HCT116 (cell line): Measurements from ENCODE around the gene GIMAP8. TPM values are rescaled to one million over a fixed set of nuclear protein-coding genes. Genes with fewer than 3 reads are reported as not detected.

Experiments used
- ATAC-seq: fragments of 200-7000 bp; cut with Tn5 transposase; 2 replicates; pipeline ENCODE4 v1.9.1; 2020; ENCODE audit warnings: mild to moderate bottlenecking, moderate library complexity
- BruUV-seq: library from RNA; stranded (reverse); fragments of 400-500 nt; replicated peaks from 2 replicates; lab custom pipeline; 2021; lab: Mats Ljungman, UMichigan
- CTCF ChIA-PET: fragments of 300-600 bp; sonication (Branson Sonifier 250); formaldehyde crosslinking; loops from one replicate; lab custom pipeline; 2021; ENCODE audit warnings: antibody characterized with exemption; lab: Charles Lee
- POLR2A ChIA-PET: fragments of 300-600, 350-600 bp; sonication (Branson Sonifier 250); formaldehyde crosslinking; loops from one replicate; lab custom pipeline; 2021; ENCODE audit warnings: antibody characterized with exemption; lab: Charles Lee
- RAD21 ChIA-PET, 2 experiments: fragments of 300-600 bp; sonication (Branson Sonifier 250); formaldehyde crosslinking; loops; one replicate each; lab custom pipeline; 2023; ENCODE audit warnings: low total read pairs in 2 of 2; ENCODE audit not compliant: uncharacterized antibody in 2 of 2, unreplicated experiment in 2 of 2, low non-redundant PET in 1 of 2; lab: Charles Lee
- DNase-seq: peaks from one replicate; pipeline ENCODE4 v3.0.0-alpha.2; 2010; ENCODE audit warnings: low read depth, low spot score
- H2AFZ ChIP-seq: fragments of 200-600 bp; shearing (Covaris generic), sonication (generic); 2 replicates; pipeline ENCODE4 v1.6.1; 2017; ENCODE audit warnings: low read depth, mixed run types, mixed read lengths, antibody characterized with exemption, low read length; ENCODE audit not compliant: poor library complexity, severe bottlenecking
- H3K27ac ChIP-seq: 2 replicates; pipeline ENCODE4 v1.5.1; 2012; ENCODE audit warnings: low read depth, low read length
- H3K27me3 ChIP-seq: fragments of 200-600 bp; sonication (generic); 2 replicates; pipeline ENCODE4 v1.6.1; 2016; ENCODE audit warnings: mixed run types, low read length, mixed read lengths; ENCODE audit not compliant: insufficient read depth
- H3K36me3 ChIP-seq, 2 experiments: fragments of 200-500 bp in 1 of 2; fragments of 200-600 bp in 1 of 2; sonication (Bioruptor generic) in 1 of 2; sonication (generic) in 1 of 2; 2 replicates each; pipeline versions ENCODE4 v1.5.1 to v1.6.1; 2014 to 2016; ENCODE audit warnings: low read length in 2 of 2, inconsistent platforms in 1 of 2, mixed read lengths in 1 of 2, mixed run types in 1 of 2; ENCODE audit not compliant: insufficient read depth in 2 of 2, control insufficient read depth in 1 of 2
- H3K4me1 ChIP-seq, 2 experiments: fragments of 200-600 bp in 1 of 2; sonication (generic) in 1 of 2; 2 replicates each; pipeline versions ENCODE4 v1.5.1 to v1.6.1; 2012 to 2017; ENCODE audit warnings: low read length in 2 of 2, inconsistent platforms in 1 of 2, mild to moderate bottlenecking in 1 of 2, mixed read lengths in 1 of 2, mixed run types in 1 of 2, moderate library complexity in 1 of 2; ENCODE audit not compliant: insufficient read depth in 2 of 2, control insufficient read depth in 1 of 2
- H3K4me2 ChIP-seq: fragments of 200-600 bp; sonication (generic); 2 replicates; pipeline ENCODE4 v1.6.1; 2017; ENCODE audit warnings: mixed run types, low read length, mixed read lengths
- H3K4me3 ChIP-seq, 2 experiments: fragments of 200-600 bp in 1 of 2; sonication (generic) in 1 of 2; replicated peaks in 1 of 2; 2 replicates each; pipeline ENCODE4 v1.5.1; 2011 to 2016; ENCODE audit warnings: low read length in 2 of 2, control low read depth in 1 of 2, low read depth in 1 of 2, mild to moderate bottlenecking in 1 of 2, mixed read lengths in 1 of 2, mixed run types in 1 of 2
- H3K79me2 ChIP-seq: fragments of 200-600 bp; sonication (generic); 2 replicates; pipeline ENCODE4 v1.6.1; 2017; ENCODE audit warnings: mild to moderate bottlenecking, mixed run types, low read length, moderate library complexity, mixed read lengths; ENCODE audit not compliant: insufficient read depth
- H3K9ac ChIP-seq: fragments of 200-600 bp; sonication (generic); 2 replicates; pipeline ENCODE4 v1.6.1; 2016; ENCODE audit warnings: low read length, mixed read lengths
- H3K9me2 ChIP-seq: fragments of 200-600 bp; sonication (generic), shearing (Covaris generic); 2 replicates; pipeline ENCODE4 v1.6.1; 2017; ENCODE audit warnings: mixed run types, mild to moderate bottlenecking, moderate library complexity; ENCODE audit not compliant: insufficient read depth
- H3K9me3 ChIP-seq, 2 experiments: fragments of 200-500 bp in 1 of 2; fragments of 200-600 bp in 1 of 2; sonication (Bioruptor generic) in 1 of 2; sonication (generic) in 1 of 2; 2 replicates each; pipeline ENCODE4 v1.6.1; 2014 to 2017; ENCODE audit warnings: low read length in 2 of 2, mixed read lengths in 2 of 2, inconsistent platforms in 1 of 2, low read depth in 1 of 2, mild to moderate bottlenecking in 1 of 2, mixed run types in 1 of 2, moderate library complexity in 1 of 2; ENCODE audit not compliant: control insufficient read depth in 1 of 2, insufficient read depth in 1 of 2
- H4K20me1 ChIP-seq: fragments of 200-600 bp; sonication (generic), shearing (Covaris generic); 2 replicates; pipeline ENCODE4 v1.6.1; 2017; ENCODE audit warnings: mixed run types, mild to moderate bottlenecking, moderate library complexity; ENCODE audit not compliant: insufficient read depth
- CEBPB ChIP-seq: IDR thresholded peaks from 2 replicates; pipeline ENCODE4 v1.6.1; 2012; ENCODE audit warnings: low read depth
- EGR1 ChIP-seq: IDR thresholded peaks from 2 replicates; pipeline ENCODE4 v1.6.1; 2012; ENCODE audit warnings: low read depth
- ELF1 ChIP-seq: IDR thresholded peaks from 2 replicates; pipeline ENCODE4 v1.6.1; 2012; ENCODE audit warnings: low read depth, borderline replicate concordance
- EZH2 ChIP-seq: fragments of 200-600 bp; sonication (generic); IDR thresholded peaks from 2 replicates; pipeline ENCODE4 v1.6.1; 2017; ENCODE audit warnings: antibody characterized with exemption, mixed run types
- FOSL1 ChIP-seq: IDR thresholded peaks from 2 replicates; pipeline ENCODE4 v1.6.1; 2012; ENCODE audit warnings: low read depth
- JUND ChIP-seq: IDR thresholded peaks from 2 replicates; pipeline ENCODE4 v1.6.1; 2012
- POLR2A ChIP-seq: IDR thresholded peaks from 2 replicates; pipeline ENCODE4 v1.7.0; 2011; ENCODE audit warnings: borderline replicate concordance; ENCODE audit not compliant: insufficient read depth, insufficient read length; ENCODE audit errors: extremely low read depth
- SIN3A ChIP-seq: IDR thresholded peaks from 2 replicates; pipeline ENCODE4 v1.6.1; 2012; ENCODE audit warnings: low read depth
- SP1 ChIP-seq: IDR thresholded peaks from 2 replicates; pipeline ENCODE4 v1.6.1; 2012; ENCODE audit warnings: low read depth
- TCF7L2 ChIP-seq: IDR thresholded peaks from 2 replicates; pipeline ENCODE4 v1.7.0; 2011; ENCODE audit warnings: borderline replicate concordance, inconsistent platforms; ENCODE audit not compliant: insufficient read depth, insufficient read length; ENCODE audit errors: extremely low read depth
- YY1 ChIP-seq: IDR thresholded peaks from 2 replicates; pipeline ENCODE4 v1.6.1; 2011; ENCODE audit warnings: low read length, low read depth, moderate library complexity, mild to moderate bottlenecking; ENCODE audit not compliant: insufficient replicate concordance; ENCODE audit errors: extremely low read depth
- ZFX ChIP-seq: fragments of 450-650 bp; IDR thresholded peaks from 2 replicates; pipeline ENCODE4 v1.6.1; 2017
- intact Hi-C: fragments of 100-400 bp; cut with micrococcal nuclease; formaldehyde crosslinking; loops from 2 replicates; pipeline ENCODE4 v1.10.0; 2022
- total RNA-seq: library from RNA; stranded (reverse); gene quantifications from one replicate; pipeline ENCODE4 v1.2.1, GENCODE V29; 2021; ENCODE audit not compliant: unreplicated experiment
- TF ChIP-seq, protein P1 (sequence below): IDR thresholded peaks from 2 replicates; pipeline ENCODE4 v1.6.1; 2012
- TF ChIP-seq, protein P2 (sequence below): IDR thresholded peaks from 2 replicates; pipeline ENCODE4 v1.6.1; 2011; ENCODE audit warnings: mild to moderate bottlenecking, low read length, moderate library complexity; ENCODE audit not compliant: insufficient replicate concordance; ENCODE audit errors: extremely low read depth
- TF ChIP-seq, protein P3 (sequence below): IDR thresholded peaks from 2 replicates; pipeline ENCODE4 v1.6.1; 2012
- TF ChIP-seq, protein P4 (sequence below), 3 experiments: fragments of 200-600 bp in 1 of 3; sonication (generic) in 1 of 3; IDR thresholded peaks in 2 of 3; conservative IDR thresholded peaks in 1 of 3; 2 replicates each; pipeline ENCODE4 v1.5.1; 2012 to 2017; ENCODE audit warnings: low read depth in 2 of 3, low read length in 2 of 3, antibody characterized with exemption in 1 of 3, borderline replicate concordance in 1 of 3, control low read depth in 1 of 3, mild to moderate bottlenecking in 1 of 3, mixed read lengths in 1 of 3, mixed run types in 1 of 3, moderate library complexity in 1 of 3; ENCODE audit not compliant: insufficient read depth in 1 of 3

The GIMAP8 gene
- total RNA-seq, 1 experiment from 2014 or later, result 0.15 TPM

GRCh38 chr7:150401861-150402631 is 48.4 kb upstream of the GIMAP8 start:
- ATAC-seq (no peak), DNase-seq (no peak)
- H3K27ac ChIP-seq, result no peak overlapping the region
- no peak overlapping the region for H3K4me3 ChIP-seq
- no peaks in the 10 kb centered on the region for H4K20me1 ChIP-seq
- POLR2A ChIA-PET, result no interaction called here
- no peak overlapping the region for H3K4me2 ChIP-seq
- TF ChIP-seq, protein P1, sequence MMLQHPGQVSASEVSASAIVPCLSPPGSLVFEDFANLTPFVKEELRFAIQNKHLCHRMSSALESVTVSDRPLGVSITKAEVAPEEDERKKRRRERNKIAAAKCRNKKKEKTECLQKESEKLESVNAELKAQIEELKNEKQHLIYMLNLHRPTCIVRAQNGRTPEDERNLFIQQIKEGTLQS, result no peak
- TF ChIP-seq FOSL1 (no peak), CEBPB (no peak), POLR2A (no peak), JUND (no peak), SP1 (no peak), ZFX (no peak), TCF7L2 (no peak), SIN3A (no peak), ELF1 (no peak), EGR1 (no peak), EZH2 (no peak), YY1 (no peak)
- TF ChIP-seq, protein P2, sequence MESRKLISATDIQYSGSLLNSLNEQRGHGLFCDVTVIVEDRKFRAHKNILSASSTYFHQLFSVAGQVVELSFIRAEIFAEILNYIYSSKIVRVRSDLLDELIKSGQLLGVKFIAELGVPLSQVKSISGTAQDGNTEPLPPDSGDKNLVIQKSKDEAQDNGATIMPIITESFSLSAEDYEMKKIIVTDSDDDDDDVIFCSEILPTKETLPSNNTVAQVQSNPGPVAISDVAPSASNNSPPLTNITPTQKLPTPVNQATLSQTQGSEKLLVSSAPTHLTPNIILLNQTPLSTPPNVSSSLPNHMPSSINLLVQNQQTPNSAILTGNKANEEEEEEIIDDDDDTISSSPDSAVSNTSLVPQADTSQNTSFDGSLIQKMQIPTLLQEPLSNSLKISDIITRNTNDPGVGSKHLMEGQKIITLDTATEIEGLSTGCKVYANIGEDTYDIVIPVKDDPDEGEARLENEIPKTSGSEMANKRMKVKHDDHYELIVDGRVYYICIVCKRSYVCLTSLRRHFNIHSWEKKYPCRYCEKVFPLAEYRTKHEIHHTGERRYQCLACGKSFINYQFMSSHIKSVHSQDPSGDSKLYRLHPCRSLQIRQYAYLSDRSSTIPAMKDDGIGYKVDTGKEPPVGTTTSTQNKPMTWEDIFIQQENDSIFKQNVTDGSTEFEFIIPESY, result no peak
- TF ChIP-seq, protein P3, sequence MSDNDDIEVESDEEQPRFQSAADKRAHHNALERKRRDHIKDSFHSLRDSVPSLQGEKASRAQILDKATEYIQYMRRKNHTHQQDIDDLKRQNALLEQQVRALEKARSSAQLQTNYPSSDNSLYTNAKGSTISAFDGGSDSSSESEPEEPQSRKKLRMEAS, result no peak
- TF ChIP-seq, protein P4, sequence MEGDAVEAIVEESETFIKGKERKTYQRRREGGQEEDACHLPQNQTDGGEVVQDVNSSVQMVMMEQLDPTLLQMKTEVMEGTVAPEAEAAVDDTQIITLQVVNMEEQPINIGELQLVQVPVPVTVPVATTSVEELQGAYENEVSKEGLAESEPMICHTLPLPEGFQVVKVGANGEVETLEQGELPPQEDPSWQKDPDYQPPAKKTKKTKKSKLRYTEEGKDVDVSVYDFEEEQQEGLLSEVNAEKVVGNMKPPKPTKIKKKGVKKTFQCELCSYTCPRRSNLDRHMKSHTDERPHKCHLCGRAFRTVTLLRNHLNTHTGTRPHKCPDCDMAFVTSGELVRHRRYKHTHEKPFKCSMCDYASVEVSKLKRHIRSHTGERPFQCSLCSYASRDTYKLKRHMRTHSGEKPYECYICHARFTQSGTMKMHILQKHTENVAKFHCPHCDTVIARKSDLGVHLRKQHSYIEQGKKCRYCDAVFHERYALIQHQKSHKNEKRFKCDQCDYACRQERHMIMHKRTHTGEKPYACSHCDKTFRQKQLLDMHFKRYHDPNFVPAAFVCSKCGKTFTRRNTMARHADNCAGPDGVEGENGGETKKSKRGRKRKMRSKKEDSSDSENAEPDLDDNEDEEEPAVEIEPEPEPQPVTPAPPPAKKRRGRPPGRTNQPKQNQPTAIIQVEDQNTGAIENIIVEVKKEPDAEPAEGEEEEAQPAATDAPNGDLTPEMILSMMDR (IDR thresholded peaks at IDR 0.05 in 2 of 3, conservative IDR thresholded peaks at IDR 0.05 in 1 of 3; ENCODE audit: borderline replicate concordance in 1 of 3, insufficient read depth in 1 of 3, low read depth in 2 of 3, low read length in 2 of 3), result no peak
- no peak overlapping the region for H3K9ac ChIP-seq
- intact Hi-C loops, result loop anchor here (5.0 kb wide), 1 partner anchor 35 kb away; the partner anchor contains the start of gene REPIN1
- no peak overlapping the region for H2AFZ ChIP-seq
- no peaks in the 10 kb centered on the region for H3K79me2 ChIP-seq
- H3K27me3 ChIP-seq, result no peaks in the 10 kb centered on the region
- no peaks in the 10 kb centered on the region for H3K9me3 ChIP-seq
- RAD21 ChIA-PET, result no interaction called here
- no TSS peak for BruUV-seq
- no peaks in the 10 kb centered on the region for H3K9me2 ChIP-seq
- H3K4me1 ChIP-seq, result peaks cover 24 to 50% of the 10 kb centered on the region in 2 experiments
- H3K36me3 ChIP-seq, result no peaks in the 10 kb centered on the region
- CTCF ChIA-PET, result no interaction called here
